ENCODE measurements around the gene CDKN1C.

- TF ChIP-seq LEF1 (IDR thresholded peaks at IDR 0.05; ENCODE audit: borderline replicate concordance), result no peak
- TF ChIP-seq ZNF384 (IDR thresholded peaks at IDR 0.05), result no peak
- no peak for TF ChIP-seq HDGF (IDR thresholded peaks at IDR 0.05; ENCODE audit: borderline replicate concordance)
- no peak for TF ChIP-seq FOXM1 (IDR thresholded peaks at IDR 0.05; ENCODE audit: borderline replicate concordance)
- no peak for TF ChIP-seq SUZ12 (IDR thresholded peaks at IDR 0.05)
- TF ChIP-seq CTBP1 (IDR thresholded peaks at IDR 0.05; ENCODE audit: borderline replicate concordance), result no peak
Measured at GRCh38 chr11:2846470-2846869, 39.1 kb downstream of the CDKN1C start.

Data from HEK293T (cell line).